ENCODE data around the gene SETDB2.

Gene SETDB2

GRCh38 chr13:49533591-49534269, 89.7 kb downstream of the SETDB2 start:
- TF ChIP-seq CTCF (IDR thresholded peaks at IDR 0.05; ENCODE audit: low read depth, low read length, missing control alignments), result no peak
- no peak overlapping the region for H3K4me3 ChIP-seq (replicated peaks; ENCODE audit: low read depth, low read length)
- DNase-seq (ENCODE audit: extremely low read depth, low read depth), result no peak

GRCh38 chr13:49536144-49536873, 92.2 kb downstream of the SETDB2 start:
- DNase-seq (ENCODE audit: extremely low read depth, low read depth), result no peak
- no peak for TF ChIP-seq CTCF (IDR thresholded peaks at IDR 0.05; ENCODE audit: low read depth, low read length, missing control alignments)
- no peak overlapping the region for H3K4me3 ChIP-seq (replicated peaks; ENCODE audit: low read depth, low read length)

- TF ChIP-seq CTCF (IDR thresholded peaks at IDR 0.05; ENCODE audit: low read depth, low read length, missing control alignments), result no peak
- DNase-seq (ENCODE audit: extremely low read depth, low read depth), result no peak
- H3K4me3 ChIP-seq (replicated peaks; ENCODE audit: low read depth, low read length), result no peak overlapping the region
Observed at GRCh38 chr13:49538404-49538803, 94.3 kb downstream of the SETDB2 start.

GRCh38 chr13:49539313-49539712, 95.2 kb downstream of the SETDB2 start:
- no peak for DNase-seq (ENCODE audit: extremely low read depth, low read depth)
- H3K4me3 ChIP-seq (replicated peaks; ENCODE audit: low read depth, low read length), result no peak overlapping the region
- TF ChIP-seq CTCF (IDR thresholded peaks at IDR 0.05; ENCODE audit: low read depth, low read length, missing control alignments), result no peak

- no peak overlapping the region for H3K4me3 ChIP-seq (replicated peaks; ENCODE audit: low read depth, low read length)
- TF ChIP-seq CTCF (IDR thresholded peaks at IDR 0.05; ENCODE audit: low read depth, low read length, missing control alignments), result no peak
- no peak for DNase-seq (ENCODE audit: extremely low read depth, low read depth)
Observed at GRCh38 chr13:49539746-49540145, 95.7 kb downstream of the SETDB2 start.

GRCh38 chr13:49540552-49540951, 96.5 kb downstream of the SETDB2 start:
- DNase-seq (ENCODE audit: extremely low read depth, low read depth), result no peak
- no peak overlapping the region for H3K4me3 ChIP-seq (replicated peaks; ENCODE audit: low read depth, low read length)
- no peak for TF ChIP-seq CTCF (IDR thresholded peaks at IDR 0.05; ENCODE audit: low read depth, low read length, missing control alignments)
